Panc1 (cell line): ENCODE measurements around the gene MET.

Source experiments
- POLR2AphosphoS5 ChIP-seq: IDR thresholded peaks from 2 replicates; pipeline ENCODE4 v1.6.1; 2012; ENCODE audit warnings: mild to moderate bottlenecking, low read depth, low read length, moderate library complexity
- TCF7L2 ChIP-seq: IDR thresholded peaks from 2 replicates; pipeline ENCODE4 v1.6.1; 2011; ENCODE audit warnings: mild to moderate bottlenecking, low read depth, low read length, inconsistent platforms
- TF ChIP-seq, protein P1 (sequence below): fragments of 450-650 bp; IDR thresholded peaks from 2 replicates; pipeline ENCODE4 v1.5.1; 2017; ENCODE audit warnings: mild to moderate bottlenecking

DNA sequence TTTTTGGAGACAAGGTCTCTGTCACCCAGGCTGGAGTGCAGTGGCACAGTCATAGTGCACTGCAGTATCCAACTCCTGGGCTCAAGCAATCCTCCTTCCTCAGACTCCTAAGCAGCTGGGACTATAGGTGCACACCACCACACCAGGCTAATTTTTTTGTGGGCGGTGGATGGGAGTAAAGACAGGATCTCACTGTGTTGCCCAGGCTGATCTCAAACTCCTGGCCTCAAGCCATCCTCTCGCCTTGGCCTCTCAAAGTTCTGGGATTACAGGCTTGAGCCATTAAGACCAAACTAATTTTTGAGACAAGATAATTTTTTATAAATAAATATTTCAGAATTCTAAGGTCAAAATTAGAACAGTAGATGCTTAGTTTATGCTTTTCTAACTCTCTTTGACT, 109.6 kb downstream of the MET start:
- TF ChIP-seq, protein P1, sequence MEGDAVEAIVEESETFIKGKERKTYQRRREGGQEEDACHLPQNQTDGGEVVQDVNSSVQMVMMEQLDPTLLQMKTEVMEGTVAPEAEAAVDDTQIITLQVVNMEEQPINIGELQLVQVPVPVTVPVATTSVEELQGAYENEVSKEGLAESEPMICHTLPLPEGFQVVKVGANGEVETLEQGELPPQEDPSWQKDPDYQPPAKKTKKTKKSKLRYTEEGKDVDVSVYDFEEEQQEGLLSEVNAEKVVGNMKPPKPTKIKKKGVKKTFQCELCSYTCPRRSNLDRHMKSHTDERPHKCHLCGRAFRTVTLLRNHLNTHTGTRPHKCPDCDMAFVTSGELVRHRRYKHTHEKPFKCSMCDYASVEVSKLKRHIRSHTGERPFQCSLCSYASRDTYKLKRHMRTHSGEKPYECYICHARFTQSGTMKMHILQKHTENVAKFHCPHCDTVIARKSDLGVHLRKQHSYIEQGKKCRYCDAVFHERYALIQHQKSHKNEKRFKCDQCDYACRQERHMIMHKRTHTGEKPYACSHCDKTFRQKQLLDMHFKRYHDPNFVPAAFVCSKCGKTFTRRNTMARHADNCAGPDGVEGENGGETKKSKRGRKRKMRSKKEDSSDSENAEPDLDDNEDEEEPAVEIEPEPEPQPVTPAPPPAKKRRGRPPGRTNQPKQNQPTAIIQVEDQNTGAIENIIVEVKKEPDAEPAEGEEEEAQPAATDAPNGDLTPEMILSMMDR = no peak
- TF ChIP-seq TCF7L2 (no peak), POLR2AphosphoS5 (no peak)
